PC-9 (cell line): ENCODE data around the gene BMP10. TPM values are rescaled to one million over a fixed set of nuclear protein-coding genes. Genes with fewer than 3 reads are reported as not detected.
A peak's percentile ranks its signal among the peaks of the same experiment; 100 is the strongest.

ENCODE experiments used
- BruUV-seq: library from RNA; stranded (reverse); fragments of 400-500 nt; replicated peaks from 2 replicates; lab custom pipeline; 2021; lab: Mats Ljungman, UMichigan
- CTCF ChIA-PET: fragments of 300-600 bp; sonication (Branson Sonifier 250); formaldehyde crosslinking; loops from one replicate; lab custom pipeline; 2022; ENCODE audit warnings: antibody characterized with exemption; lab: Charles Lee
- POLR2A ChIA-PET: fragments of 300-600 bp; sonication (Branson Sonifier 250); formaldehyde crosslinking; loops from one replicate; lab custom pipeline; 2022; ENCODE audit warnings: antibody characterized with exemption; ENCODE audit not compliant: unreplicated experiment; lab: Charles Lee
- DNase-seq, 2 experiments: peaks; one replicate each; pipeline versions ENCODE4 v3.0.0 to v3.0.0-alpha.2; 2015 to 2022; ENCODE audit warnings: mixed read lengths in 1 of 2
- H2AFZ ChIP-seq: fragments of 200-600 bp; sonication (generic); 2 replicates; pipeline ENCODE4 v1.8.1; 2017; ENCODE audit warnings: antibody characterized with exemption
- H3F3A ChIP-seq: fragments of 200-600 bp; sonication (generic); 2 replicates; pipeline ENCODE4 v1.8.1; 2017; ENCODE audit warnings: antibody characterized with exemption, mild to moderate bottlenecking, low read depth; ENCODE audit not compliant: insufficient read depth
- H3K27ac ChIP-seq: fragments of 200-600 bp; sonication (generic); 2 replicates; pipeline ENCODE4 v1.6.1; 2016; ENCODE audit warnings: mixed run types
- H3K27me3 ChIP-seq: fragments of 200-600 bp; sonication (generic); 2 replicates; pipeline ENCODE4 v1.6.1; 2016; ENCODE audit warnings: low read depth, mixed run types; ENCODE audit not compliant: insufficient read depth
- H3K36me3 ChIP-seq: fragments of 200-600 bp; sonication (generic); 2 replicates; pipeline ENCODE4 v1.6.1; 2016; ENCODE audit warnings: low read depth, mixed run types
- H3K4me1 ChIP-seq: fragments of 200-600 bp; sonication (generic); replicated peaks from 2 replicates; pipeline ENCODE4 v1.6.1; 2016; ENCODE audit warnings: mixed run types; ENCODE audit not compliant: insufficient read depth
- H3K4me2 ChIP-seq: fragments of 200-600 bp; sonication (generic); 2 replicates; pipeline ENCODE4 v1.6.1; 2017; ENCODE audit warnings: mixed run types
- H3K4me3 ChIP-seq: fragments of 200-600 bp; sonication (generic); 2 replicates; pipeline ENCODE4 v1.6.1; 2016; ENCODE audit warnings: mixed run types
- H3K79me2 ChIP-seq: fragments of 200-600 bp; sonication (generic); 2 replicates; pipeline ENCODE4 v1.6.1; 2017; ENCODE audit warnings: low read depth, mixed run types
- H3K9me2 ChIP-seq: fragments of 200-600 bp; sonication (generic); 2 replicates; pipeline ENCODE4 v1.8.1; 2017; ENCODE audit warnings: mild to moderate bottlenecking; ENCODE audit not compliant: insufficient read depth
- H3K9me3 ChIP-seq: fragments of 200-600 bp; sonication (generic); 2 replicates; pipeline ENCODE4 v1.8.1; 2016; ENCODE audit warnings: low read depth; ENCODE audit not compliant: insufficient read depth
- H4K20me1 ChIP-seq: fragments of 200-600 bp; sonication (generic); 2 replicates; pipeline ENCODE4 v1.8.1; 2017; ENCODE audit not compliant: insufficient read depth
- CTCF ChIP-seq: fragments of 200-600 bp; sonication (generic); conservative IDR thresholded peaks from 2 replicates; pipeline ENCODE4 v1.6.1; 2017; ENCODE audit warnings: mixed run types, antibody characterized with exemption, mild to moderate bottlenecking, moderate library complexity
- EZH2 ChIP-seq: fragments of 200-600 bp; sonication (generic); IDR thresholded peaks from 2 replicates; pipeline ENCODE4 v1.8.0; 2017; ENCODE audit warnings: antibody characterized with exemption, low read depth
- intact Hi-C: fragments of 100-400 bp; cut with micrococcal nuclease; formaldehyde crosslinking; loops from one replicate; pipeline ENCODE4 v1.10.0; 2022; ENCODE audit not compliant: unreplicated experiment
- total RNA-seq: library from RNA; stranded (reverse); gene quantifications from 2 replicates; pipeline ENCODE4 v1.2.3, GENCODE V29; 2021

BMP10 gene
- total RNA-seq, 1 experiment from 2014 or later: not detected

GRCh38 chr2:68906716-68907115, 35.5 kb upstream of the BMP10 start:
- POLR2A ChIA-PET: interaction anchor here (0.5 kb wide), 1 partner anchor 440 kb away, joined by 3 read pairs; no protein-coding TSS in a partner anchor
- H2AFZ ChIP-seq: no peak overlapping the region

GRCh38 chr2:68905116-68905515, 33.9 kb upstream of the BMP10 start:
- ChIA-PET POLR2A (no interaction called here), CTCF (no interaction called here)
- peaks cover 8% of the 10 kb centered on the region; the same call in 1 of the 2 replicates for H3F3A ChIP-seq
- H3K4me1 ChIP-seq: peaks cover 22% of the 10 kb centered on the region
- H3K27me3 ChIP-seq: no peaks in the 10 kb centered on the region
- no peaks in the 10 kb centered on the region for H3K79me2 ChIP-seq
- H3K27ac ChIP-seq: no peak overlapping the region
- H3K36me3 ChIP-seq: no peaks in the 10 kb centered on the region
- no peaks in the 10 kb centered on the region for H4K20me1 ChIP-seq
- H3K9me3 ChIP-seq: peaks cover 5% of the 10 kb centered on the region
- no peak overlapping the region for H3K4me2 ChIP-seq
- no peak overlapping the region for H2AFZ ChIP-seq
- no peak for DNase-seq
- no TSS peak for BruUV-seq
- H3K4me3 ChIP-seq: no peak overlapping the region
- TF ChIP-seq CTCF: no peak
- TF ChIP-seq EZH2: no peak
- intact Hi-C loops: loop anchor here (5.0 kb wide), 1 partner anchor 438 kb away; the partner anchor contains the start of genes APLF and FBXO48
- no peaks in the 10 kb centered on the region for H3K9me2 ChIP-seq

More at GRCh38 chr2:68906716-68907115, 35.5 kb upstream of the BMP10 start:
- H3K4me2 ChIP-seq: no peak overlapping the region
- H3K4me1 ChIP-seq: peaks cover 22% of the 10 kb centered on the region
- peaks cover 8% of the 10 kb centered on the region; the same call in 1 of the 2 replicates for H3F3A ChIP-seq
- no peaks in the 10 kb centered on the region for H3K79me2 ChIP-seq
- BruUV-seq: no TSS peak
- CTCF ChIA-PET: no interaction called here
- no peak for TF ChIP-seq EZH2
- no peak for TF ChIP-seq CTCF
- no peaks in the 10 kb centered on the region for H4K20me1 ChIP-seq
- no peaks in the 10 kb centered on the region for H3K27me3 ChIP-seq
- peak overlapping the region; percentile 10; the same call in 1 of the 2 replicates for H3K27ac ChIP-seq
- no peaks in the 10 kb centered on the region for H3K9me2 ChIP-seq
- DNase-seq: no peak
- H3K36me3 ChIP-seq: no peaks in the 10 kb centered on the region
- intact Hi-C loops: loop anchor here (5.0 kb wide), 1 partner anchor 439 kb away; the partner anchor contains the start of genes APLF and FBXO48
- no peak overlapping the region for H3K4me3 ChIP-seq
- H3K9me3 ChIP-seq: peaks cover 5% of the 10 kb centered on the region; the same call in 1 of the 2 replicates

GRCh38 chr2:68901561-68901960, 30.4 kb upstream of the BMP10 start:
- H3K27me3 ChIP-seq: no peaks in the 10 kb centered on the region
- no peaks in the 10 kb centered on the region for H3K9me2 ChIP-seq
- no peak overlapping the region for H2AFZ ChIP-seq
- no peak overlapping the region for H3K27ac ChIP-seq
- H3K79me2 ChIP-seq: no peaks in the 10 kb centered on the region
- H3K4me1 ChIP-seq: no peaks in the 10 kb centered on the region
- peaks cover 5% of the 10 kb centered on the region for H3K9me3 ChIP-seq
- ChIA-PET CTCF (no interaction called here), POLR2A (interaction anchor here (0.7 kb wide), 1 partner anchor 34 kb away, joined by 10 read pairs; no protein-coding TSS in a partner anchor)
- TF ChIP-seq EZH2 (no peak), CTCF (no peak)
- DNase-seq: no peak
- no peak overlapping the region for H3K4me3 ChIP-seq
- no peaks in the 10 kb centered on the region for H3K36me3 ChIP-seq
- H3F3A ChIP-seq: no peaks in the 10 kb centered on the region
- intact Hi-C loops: no loop called here
- no peak overlapping the region for H3K4me2 ChIP-seq
- H4K20me1 ChIP-seq: no peaks in the 10 kb centered on the region
- BruUV-seq: no TSS peak
